ENCODE measurements around the gene RWDD2A.
"Not testable (repeated sequence)": the region's sequence is repeated elsewhere in the genome, so short reads cannot be mapped to it uniquely, and the experiment has no call there.

Gene RWDD2A

GRCh38 chr6:83192871-83193746 is at the start of gene RWDD2A, which contains the start of gene PGM3:
TSS of gene RWDD2A (plus strand) at chr6:83193357. CDS start at chr6:83194452, 1,095 bp downstream.
TSS of gene PGM3 (minus strand) at chr6:83193265. CDS start at chr6:83191012, 2,253 bp downstream.
- DNase-seq: peak; percentile 95

GRCh38 chr6:83151114-83151513 is 42.0 kb upstream of the RWDD2A start:
- no peak for DNase-seq

- DNase-seq: no peak
Measured at GRCh38 chr6:83152913-83153312, 40.2 kb upstream of the RWDD2A start.

GRCh38 chr6:83153883-83154521 is 39.2 kb upstream of the RWDD2A start:
- peak; percentile 13 for DNase-seq

GRCh38 chr6:83155794-83156193 is 37.4 kb upstream of the RWDD2A start:
- DNase-seq: no peak

GRCh38 chr6:83160167-83160566 is 33.0 kb upstream of the RWDD2A start:
- DNase-seq: no peak

GRCh38 chr6:83167726-83168278 is 25.4 kb upstream of the RWDD2A start:
- DNase-seq: no peak

- DNase-seq: no peak
Measured at GRCh38 chr6:83168556-83168955, 24.6 kb upstream of the RWDD2A start.

GRCh38 chr6:83169106-83169505 is 24.1 kb upstream of the RWDD2A start:
- DNase-seq: no peak

- DNase-seq: no peak
Measured at GRCh38 chr6:83169511-83169910, 23.6 kb upstream of the RWDD2A start.

GRCh38 chr6:83176246-83176645 is 16.9 kb upstream of the RWDD2A start:
- DNase-seq: no peak

- no peak for DNase-seq
Measured at GRCh38 chr6:83180426-83180950, 12.7 kb upstream of the RWDD2A start.

GRCh38 chr6:83182114-83182513 is 11.0 kb upstream of the RWDD2A start:
- no peak for DNase-seq

- no peak for DNase-seq
Measured at GRCh38 chr6:83183082-83183828, 9.9 kb upstream of the RWDD2A start.

- DNase-seq: no peak
Measured at GRCh38 chr6:83185096-83185495, 8.1 kb upstream of the RWDD2A start.

GRCh38 chr6:83188501-83188900 is 4.7 kb upstream of the RWDD2A start:
- no peak for DNase-seq

GRCh38 chr6:83190626-83191025 is 2.5 kb upstream of the RWDD2A start:
- no peak for DNase-seq

GRCh38 chr6:83191974-83192373 is 1.2 kb upstream of the RWDD2A start:
- not testable (repeated sequence) for DNase-seq

GRCh38 chr6:83192456-83192855 is 701 bp upstream of the RWDD2A start:
- no peak for DNase-seq

GRCh38 chr6:83193747-83194566 is 800 bp downstream of the RWDD2A start:
- no peak for DNase-seq

- no peak for DNase-seq
Measured at GRCh38 chr6:83198486-83199172, 5.5 kb downstream of the RWDD2A start.
